Kasumi-1 (cell line): Measurements from ENCODE around the gene ZNF618.
"Not testable (repeated sequence)": the region's sequence is repeated elsewhere in the genome, so short reads cannot be mapped to it uniquely, and the experiment has no call there.

Experiments
- DNase-seq, 2 experiments: peaks; one replicate each; lab custom pipeline; 2025; lab: John Stamatoyannopoulos, UW

The ZNF618 gene

GRCh38 chr9:113989017-113989713 is 113.1 kb downstream of the ZNF618 start:
- no peak for DNase-seq

GRCh38 chr9:113989714-113990569 is 113.8 kb downstream of the ZNF618 start:
- no peak for DNase-seq

GRCh38 chr9:113990570-113990907 is 114.4 kb downstream of the ZNF618 start:
- no peak for DNase-seq

- no peak for DNase-seq
These were observed 114.9 kb downstream of the ZNF618 start for GRCh38 chr9:113990975-113991471.

- DNase-seq: no peak
These were observed 115.6 kb downstream of the ZNF618 start for GRCh38 chr9:113991714-113992113.

- peak in 1 of 2 experiments; percentile 57 for DNase-seq
These were observed 116.3 kb downstream of the ZNF618 start for GRCh38 chr9:113992276-113992951.

GRCh38 chr9:113992994-113993393 is 116.9 kb downstream of the ZNF618 start:
- DNase-seq: peak; percentile 88 to 94

GRCh38 chr9:113993838-113994540 is 117.9 kb downstream of the ZNF618 start:
- DNase-seq: peak; percentile 68 to 71

GRCh38 chr9:113995401-113995800 is 119.3 kb downstream of the ZNF618 start:
- no peak for DNase-seq

GRCh38 chr9:113995963-113996362 is 119.9 kb downstream of the ZNF618 start:
- no peak for DNase-seq

- DNase-seq: no peak
These were observed 120.5 kb downstream of the ZNF618 start for GRCh38 chr9:113996531-113997001.

GRCh38 chr9:113997064-113997463 is 121.0 kb downstream of the ZNF618 start:
- not testable (repeated sequence) for DNase-seq

- no peak for DNase-seq
These were observed 121.5 kb downstream of the ZNF618 start for GRCh38 chr9:113997610-113998009.

- DNase-seq: no peak
These were observed 122.0 kb downstream of the ZNF618 start for GRCh38 chr9:113998114-113998513.

- peak in 1 of 2 experiments; percentile 2 for DNase-seq
These were observed 122.6 kb downstream of the ZNF618 start for GRCh38 chr9:113998525-113999255.

GRCh38 chr9:113999256-114000062 is 123.3 kb downstream of the ZNF618 start:
- no peak for DNase-seq

- DNase-seq: no peak
These were observed 124.0 kb downstream of the ZNF618 start for GRCh38 chr9:114000063-114000454.

- no peak for DNase-seq
These were observed 124.7 kb downstream of the ZNF618 start for GRCh38 chr9:114000671-114001409.

GRCh38 chr9:114001410-114001685 is 125.2 kb downstream of the ZNF618 start:
- DNase-seq: no peak

GRCh38 chr9:114001794-114002261 is 125.7 kb downstream of the ZNF618 start:
- DNase-seq: no peak
